Measurements from ENCODE around the gene ECE1. TPM values are rescaled to one million over a fixed set of nuclear protein-coding genes. Genes with fewer than 3 reads are reported as not detected.
"Not testable (repeated sequence)": the region's sequence is repeated elsewhere in the genome, so short reads cannot be mapped to it uniquely, and the experiment has no call there.

ECE1 gene
- total RNA-seq, 5 donors from 2014 or later (not counting 1 experiment from before 2014, with no cell fraction given), result 81.0 to 94.5 (median 87.1) TPM

GRCh38 chr1:21178271-21178670 lies 112.0 kb downstream of the ECE1 start:
- H3K27ac ChIP-seq (ENCODE audit: low read length); POLR2A ChIA-PET; H3K4me3 ChIP-seq (ENCODE audit: control insufficient read depth in 1 of 2, extremely low read depth in 1 of 2, low read length in 1 of 2); H3K9me3 Mint-ChIP-seq; H3K27ac Mint-ChIP-seq; DNase-seq; H3K36me3 ChIP-seq (ENCODE audit: control insufficient read depth in 2 of 2, extremely low read depth in 1 of 2, insufficient read depth in 1 of 2, low read length in 1 of 2); H3K36me3 Mint-ChIP-seq; H3K9me3 ChIP-seq; H3K27me3 ChIP-seq (replicated peaks in 1 of 2; ENCODE audit: control insufficient read depth in 2 of 2, extremely low read depth in 1 of 2, insufficient read depth in 2 of 2, low read length in 1 of 2); ATAC-seq (replicated peaks in 1 of 4); H3K27me3 Mint-ChIP-seq: not testable (repeated sequence)
- H3K4me3 Mint-ChIP-seq, result peak overlapping the region in 2 of 3 donors; percentile 9 to 47
- 92% methylated on average over 15 of the region's 16 CpGs for WGBS (ENCODE audit: insufficient coverage)
- peaks cover 13 to 14% of the 10 kb centered on the region in 2 experiments for H3K4me1 ChIP-seq (ENCODE audit: control insufficient read depth in 1 of 2, extremely low read depth in 1 of 2, insufficient read depth in 2 of 2, low read length in 2 of 2)
- H3K4me1 Mint-ChIP-seq, result peaks cover 20 to 22% (median 21%) of the 10 kb centered on the region in 3 donors
- CTCF ChIA-PET, result interaction anchor here (1.1 to 1.2 kb wide), 2 partner anchors 11 to 485 kb away, joined by 3 to 4 read pairs; no protein-coding TSS in a partner anchor

- ATAC-seq (replicated peaks in 1 of 4), result peak; percentile 92 to 97 (median 96)
- ChIA-PET POLR2A (no interaction called here), CTCF (no interaction called here)
- H3K36me3 Mint-ChIP-seq, result no peaks in the 10 kb centered on the region
- no peaks in the 10 kb centered on the region for H3K36me3 ChIP-seq (ENCODE audit: control insufficient read depth in 2 of 2, extremely low read depth in 1 of 2, insufficient read depth in 1 of 2, low read length in 1 of 2)
- 4% methylated on average over 79 of the region's 90 CpGs for WGBS (ENCODE audit: insufficient coverage)
- H3K4me3 Mint-ChIP-seq, result peak within 1 kb of the TSS; percentile 85 to 91 (median 87)
- peak within 1 kb of the TSS; percentile 83 to 85 for H3K27ac Mint-ChIP-seq
- no peaks in the 10 kb centered on the region for H3K27me3 Mint-ChIP-seq
- H3K4me1 ChIP-seq (ENCODE audit: control insufficient read depth in 1 of 2, extremely low read depth in 1 of 2, insufficient read depth in 2 of 2, low read length in 2 of 2), result peaks cover 13 to 14% of the 10 kb centered on the region in 2 experiments
- peaks cover 0 to 5% of the 10 kb centered on the region in 2 experiments for H3K27me3 ChIP-seq (replicated peaks in 1 of 2; ENCODE audit: control insufficient read depth in 2 of 2, extremely low read depth in 1 of 2, insufficient read depth in 2 of 2, low read length in 1 of 2)
- peak within 1 kb of the TSS; percentile 90 for H3K27ac ChIP-seq (ENCODE audit: low read length)
- peak; percentile 95 to 100 (median 99) for DNase-seq
- no peaks in the 10 kb centered on the region for H3K9me3 ChIP-seq
- no peaks in the 10 kb centered on the region for H3K9me3 Mint-ChIP-seq
- H3K4me1 Mint-ChIP-seq, result peaks cover 22 to 24% (median 22%) of the 10 kb centered on the region in 3 donors
- H3K4me3 ChIP-seq (ENCODE audit: control insufficient read depth in 1 of 2, extremely low read depth in 1 of 2, low read length in 1 of 2), result peak within 1 kb of the TSS; percentile 90 to 94
These were observed 113.4 kb downstream of the ECE1 start, which contains the start of gene EIF4G3 for GRCh38 chr1:21176586-21177555. TSS of gene EIF4G3 (minus strand) at chr1:21176897. CDS start at chr1:21002742, 174,155 bp downstream.

DNA sequence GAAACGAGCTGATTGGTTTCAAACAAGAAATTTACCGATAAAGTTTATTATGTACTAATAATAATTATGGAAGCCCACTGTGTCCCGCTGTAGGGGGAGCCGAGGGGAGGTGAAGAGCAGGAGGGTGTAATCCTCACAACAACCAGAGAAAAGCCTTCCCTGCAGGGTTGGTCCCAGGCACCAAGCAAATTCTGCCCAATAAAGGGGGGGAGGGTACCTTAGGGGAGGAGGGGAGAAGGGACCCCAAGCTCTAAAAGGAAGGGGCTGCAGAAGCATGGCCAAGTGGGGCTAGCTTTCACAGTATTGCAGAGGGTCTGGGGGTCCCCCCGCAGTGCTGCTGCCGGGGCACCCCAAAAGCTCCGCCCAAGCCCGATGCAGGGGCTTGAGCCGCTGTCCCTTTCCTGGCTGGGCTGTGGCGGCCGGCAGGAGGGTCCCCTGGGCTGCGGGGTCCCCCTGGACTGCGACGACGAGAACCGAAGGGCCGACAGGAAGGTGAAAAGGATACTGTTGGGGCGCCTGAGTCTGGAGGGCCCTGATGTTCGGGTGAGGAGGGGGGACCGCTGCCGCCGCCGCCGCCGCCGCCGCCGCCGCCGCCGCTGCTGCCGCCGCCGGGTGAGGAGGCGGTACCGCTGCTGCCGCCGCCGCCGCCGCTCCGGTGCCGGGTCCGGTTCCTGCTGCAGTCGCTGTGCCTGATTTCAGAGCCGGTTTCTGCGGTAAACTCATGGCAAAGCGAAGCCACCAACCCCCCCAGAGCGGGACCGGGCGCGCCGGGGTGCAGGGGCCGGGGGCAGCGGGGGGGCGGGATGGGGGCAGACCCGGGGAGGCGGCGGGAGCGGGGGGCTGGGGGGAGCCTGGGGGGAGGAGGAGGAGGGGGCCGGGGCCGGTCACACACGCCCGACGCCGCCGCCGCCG lies 114.3 kb downstream of the ECE1 start:
- H3K4me1 Mint-ChIP-seq, result peaks cover 22 to 29% (median 24%) of the 10 kb centered on the region in 3 donors
- peak overlapping the region; percentile 23 to 82 for H3K27ac Mint-ChIP-seq
- peaks cover 3% of the 10 kb centered on the region for H3K36me3 Mint-ChIP-seq
- Histone ChIP-seq H3K27me3 (replicated peaks in 1 of 2; ENCODE audit: control insufficient read depth in 2 of 2, extremely low read depth in 1 of 2, insufficient read depth in 2 of 2, low read length in 1 of 2) (peaks cover 0 to 5% of the 10 kb centered on the region in 2 experiments), H3K27ac (ENCODE audit: low read length) (peak overlapping the region; percentile 81), H3K4me3 (ENCODE audit: control insufficient read depth in 1 of 2, extremely low read depth in 1 of 2, low read length in 1 of 2) (peak overlapping the region; percentile 80 to 94), H3K4me1 (ENCODE audit: control insufficient read depth in 1 of 2, extremely low read depth in 1 of 2, insufficient read depth in 2 of 2, low read length in 2 of 2) (peaks cover 13 to 14% of the 10 kb centered on the region in 2 experiments), H3K36me3 (ENCODE audit: control insufficient read depth in 2 of 2, extremely low read depth in 1 of 2, insufficient read depth in 1 of 2, low read length in 1 of 2) (no peaks in the 10 kb centered on the region), H3K9me3 (no peaks in the 10 kb centered on the region)
- POLR2A ChIA-PET, result interaction anchor here (0.6 to 0.8 kb wide), 3 partner anchors 91 to 1284 kb away, joined by 3 to 5 read pairs (median 4); no protein-coding TSS in a partner anchor
- DNase-seq (peak in 34 of 35 experiments; percentile 12 to 70 (median 34)), ATAC-seq (replicated peaks in 1 of 4) (peak; percentile 19 to 24 (median 22))
- under 1% methylated on average over 36 of the region's 69 CpGs for WGBS (ENCODE audit: insufficient coverage)
- peak overlapping the region; percentile 79 to 87 (median 83) for H3K4me3 Mint-ChIP-seq
- CTCF ChIA-PET, result no interaction called here
- H3K9me3 Mint-ChIP-seq, result no peaks in the 10 kb centered on the region
- no peaks in the 10 kb centered on the region for H3K27me3 Mint-ChIP-seq

DNA sequence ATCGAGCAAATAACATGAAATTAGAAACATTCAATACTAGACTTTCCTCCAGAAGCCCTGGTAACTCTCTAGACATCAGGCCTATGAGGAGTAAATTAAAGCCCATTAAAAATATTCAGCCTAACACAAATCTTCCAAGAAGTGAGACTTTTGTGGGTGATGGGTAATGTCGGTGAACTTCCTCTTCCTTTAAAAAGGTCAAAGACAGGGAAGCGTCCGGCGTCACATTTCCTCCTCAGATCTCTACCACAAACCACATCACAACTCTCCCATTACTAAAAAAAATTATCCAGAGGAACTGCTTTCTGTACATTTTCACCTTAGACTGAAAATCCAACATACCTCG lies 115.0 kb downstream of the ECE1 start:
- ChIA-PET POLR2A (interaction anchor here (0.6 to 0.8 kb wide), 3 partner anchors 91 to 1285 kb away, joined by 3 to 5 read pairs (median 4); no protein-coding TSS in a partner anchor), CTCF (interaction anchor here in 1 of 2 donors (1.0 kb wide), 1 partner anchor 12 kb away, joined by 3 read pairs; no protein-coding TSS in a partner anchor)
- peaks cover 4% of the 10 kb centered on the region for H3K36me3 Mint-ChIP-seq
- no peaks in the 10 kb centered on the region for H3K27me3 Mint-ChIP-seq
- no peaks in the 10 kb centered on the region for H3K9me3 ChIP-seq
- H3K4me1 ChIP-seq (ENCODE audit: control insufficient read depth in 1 of 2, extremely low read depth in 1 of 2, insufficient read depth in 2 of 2, low read length in 2 of 2), result peaks cover 13 to 14% of the 10 kb centered on the region in 2 experiments
- ATAC-seq (replicated peaks in 1 of 4) (no peak), DNase-seq (peak in 19 of 35 experiments; percentile 7 to 72 (median 21))
- peak overlapping the region; percentile 81 for H3K27ac ChIP-seq (ENCODE audit: low read length)
- peaks cover 0 to 5% of the 10 kb centered on the region in 2 experiments for H3K27me3 ChIP-seq (replicated peaks in 1 of 2; ENCODE audit: control insufficient read depth in 2 of 2, extremely low read depth in 1 of 2, insufficient read depth in 2 of 2, low read length in 1 of 2)
- peak overlapping the region; percentile 23 to 82 for H3K27ac Mint-ChIP-seq
- H3K9me3 Mint-ChIP-seq, result no peaks in the 10 kb centered on the region
- peaks cover 22 to 29% (median 24%) of the 10 kb centered on the region in 3 donors for H3K4me1 Mint-ChIP-seq
- H3K36me3 ChIP-seq (ENCODE audit: control insufficient read depth in 2 of 2, extremely low read depth in 1 of 2, insufficient read depth in 1 of 2, low read length in 1 of 2), result peaks cover 1 to 2% of the 10 kb centered on the region in 2 donors
- WGBS (ENCODE audit: insufficient coverage), result no CpG with 5 or more reads among the region's 6 CpGs
- peak overlapping the region; percentile 67 to 80 for H3K4me3 ChIP-seq (ENCODE audit: control insufficient read depth in 1 of 2, extremely low read depth in 1 of 2, low read length in 1 of 2)
- peak overlapping the region; percentile 79 to 87 (median 83) for H3K4me3 Mint-ChIP-seq

GRCh38 chr1:21174654-21175323 lies 115.5 kb downstream of the ECE1 start:
- peaks cover 6% of the 10 kb centered on the region for H3K36me3 Mint-ChIP-seq
- no peaks in the 10 kb centered on the region for H3K9me3 Mint-ChIP-seq
- peaks cover 22 to 29% (median 24%) of the 10 kb centered on the region in 3 donors for H3K4me1 Mint-ChIP-seq
- no peaks in the 10 kb centered on the region for H3K27me3 Mint-ChIP-seq
- Histone ChIP-seq H3K9me3 (no peaks in the 10 kb centered on the region), H3K4me3 (ENCODE audit: control insufficient read depth in 1 of 2, extremely low read depth in 1 of 2, low read length in 1 of 2) (peak overlapping the region in 1 of 2 donors; percentile 67), H3K4me1 (ENCODE audit: control insufficient read depth in 1 of 2, extremely low read depth in 1 of 2, insufficient read depth in 2 of 2, low read length in 2 of 2) (peaks cover 13 to 14% of the 10 kb centered on the region in 2 experiments), H3K36me3 (ENCODE audit: control insufficient read depth in 2 of 2, extremely low read depth in 1 of 2, insufficient read depth in 1 of 2, low read length in 1 of 2) (peaks cover 3 to 4% of the 10 kb centered on the region in 2 donors), H3K27ac (ENCODE audit: low read length) (peak overlapping the region; percentile 81), H3K27me3 (replicated peaks in 1 of 2; ENCODE audit: control insufficient read depth in 2 of 2, extremely low read depth in 1 of 2, insufficient read depth in 2 of 2, low read length in 1 of 2) (peaks cover 0 to 5% of the 10 kb centered on the region in 2 experiments)
- WGBS (ENCODE audit: insufficient coverage), result 83% methylated on average over 4 of the region's 12 CpGs
- ATAC-seq (replicated peaks in 1 of 4) (no peak), DNase-seq (no peak)
- ChIA-PET CTCF (interaction anchor here in 1 of 2 donors (1.0 kb wide), 1 partner anchor 12 kb away, joined by 3 read pairs; no protein-coding TSS in a partner anchor), POLR2A (interaction anchor here (0.6 to 0.8 kb wide), 3 partner anchors 90 to 1285 kb away, joined by 3 to 5 read pairs (median 4); no protein-coding TSS in a partner anchor)
- H3K4me3 Mint-ChIP-seq, result peak overlapping the region; percentile 79 to 87 (median 83)
- H3K27ac Mint-ChIP-seq, result peak overlapping the region; percentile 23 to 82

Data from T-cell (primary cell).